ENCODE data around the gene ANKK1. TPM values are rescaled to one million over a fixed set of nuclear protein-coding genes. Genes with fewer than 3 reads are reported as not detected.

The ANKK1 gene
- total RNA-seq, 2 experiments from 2014 or later = not detected

- Mint-ChIP-seq H3K9me3 (no peaks in the 10 kb centered on the region), H3K4me3 (no peak overlapping the region), H3K27me3 (no peaks in the 10 kb centered on the region), H3K36me3 (ENCODE audit: low read depth) (no peaks in the 10 kb centered on the region), H3K4me1 (no peaks in the 10 kb centered on the region), H3K27ac (no peak overlapping the region)
- DNase-seq = no peak
- ChIA-PET CTCF (no interaction called here), POLR2A (no interaction called here)
Measured at GRCh38 chr11:113392236-113392921, 4.8 kb downstream of the ANKK1 start.

- Mint-ChIP-seq H3K27ac (no peak overlapping the region), H3K9me3 (no peaks in the 10 kb centered on the region), H3K27me3 (no peaks in the 10 kb centered on the region), H3K4me1 (no peaks in the 10 kb centered on the region), H3K4me3 (no peak overlapping the region), H3K36me3 (ENCODE audit: low read depth) (no peaks in the 10 kb centered on the region)
- no peak for DNase-seq
- ChIA-PET CTCF (no interaction called here), POLR2A (no interaction called here)
Measured at GRCh38 chr11:113393501-113393985, 6.0 kb downstream of the ANKK1 start.

DNA sequence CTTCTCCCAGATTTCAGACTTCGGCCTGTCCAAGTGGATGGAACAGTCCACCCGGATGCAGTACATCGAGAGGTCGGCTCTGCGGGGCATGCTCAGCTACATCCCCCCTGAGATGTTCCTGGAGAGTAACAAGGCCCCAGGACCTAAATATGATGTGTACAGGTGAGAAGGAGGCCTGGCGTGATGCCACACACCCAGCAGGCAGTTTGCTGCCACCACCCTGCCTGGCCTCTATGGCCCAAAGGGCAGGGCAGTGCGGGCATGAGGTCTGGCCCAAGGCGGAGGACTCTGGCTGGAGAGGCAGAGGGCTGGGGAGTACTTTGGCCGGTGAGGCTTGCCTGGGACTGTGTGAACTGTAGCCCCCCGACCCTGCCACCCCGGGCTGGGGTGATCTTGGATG is 7.3 kb downstream of the ANKK1 start:
- no peaks in the 10 kb centered on the region for H3K36me3 Mint-ChIP-seq (ENCODE audit: low read depth)
- ChIA-PET POLR2A (no interaction called here), CTCF (no interaction called here)
- H3K4me1 Mint-ChIP-seq = no peaks in the 10 kb centered on the region
- no peak for DNase-seq
- no peak overlapping the region for H3K4me3 Mint-ChIP-seq
- H3K27ac Mint-ChIP-seq = no peak overlapping the region
- H3K9me3 Mint-ChIP-seq = no peaks in the 10 kb centered on the region
- H3K27me3 Mint-ChIP-seq = no peaks in the 10 kb centered on the region

- Mint-ChIP-seq H3K9me3 (no peaks in the 10 kb centered on the region), H3K4me1 (no peaks in the 10 kb centered on the region), H3K36me3 (ENCODE audit: low read depth) (no peaks in the 10 kb centered on the region), H3K4me3 (no peak overlapping the region), H3K27ac (no peak overlapping the region), H3K27me3 (no peaks in the 10 kb centered on the region)
- CTCF ChIA-PET = no interaction called here
- DNase-seq = no peak
- POLR2A ChIA-PET = no interaction called here
Measured at GRCh38 chr11:113395782-113396336, 8.3 kb downstream of the ANKK1 start.

- DNase-seq = no peak
- Mint-ChIP-seq H3K36me3 (ENCODE audit: low read depth) (no peaks in the 10 kb centered on the region), H3K9me3 (no peaks in the 10 kb centered on the region), H3K27me3 (no peaks in the 10 kb centered on the region), H3K27ac (no peak overlapping the region), H3K4me1 (no peaks in the 10 kb centered on the region), H3K4me3 (no peak overlapping the region)
- POLR2A ChIA-PET = no interaction called here
- CTCF ChIA-PET = no interaction called here
Measured at GRCh38 chr11:113396690-113397089, 9.1 kb downstream of the ANKK1 start.

DNA sequence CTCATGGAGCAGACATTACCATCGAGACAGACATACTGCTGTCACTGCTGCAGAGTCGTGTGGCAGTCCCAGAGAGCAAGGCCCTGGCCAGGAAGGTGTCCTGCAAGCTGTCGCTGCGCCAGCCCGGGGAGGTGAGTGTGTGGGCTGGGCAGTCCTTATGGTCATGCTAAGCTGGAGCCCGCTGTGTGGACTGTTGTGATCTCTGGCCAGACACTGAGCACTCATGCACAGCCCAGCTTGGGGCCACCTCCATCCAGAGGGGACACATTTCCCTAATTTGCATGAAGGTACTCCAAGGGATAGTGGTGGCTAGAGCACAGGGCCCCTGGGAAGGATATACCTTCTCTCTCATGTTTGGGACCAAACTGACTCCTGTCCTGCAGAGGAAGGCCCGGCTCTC is 9.6 kb downstream of the ANKK1 start:
- CTCF ChIA-PET = no interaction called here
- Mint-ChIP-seq H3K9me3 (no peaks in the 10 kb centered on the region), H3K27ac (no peak overlapping the region), H3K27me3 (no peaks in the 10 kb centered on the region), H3K4me3 (no peak overlapping the region), H3K4me1 (no peaks in the 10 kb centered on the region), H3K36me3 (ENCODE audit: low read depth) (no peaks in the 10 kb centered on the region)
- POLR2A ChIA-PET = no interaction called here
- DNase-seq = no peak

DNA sequence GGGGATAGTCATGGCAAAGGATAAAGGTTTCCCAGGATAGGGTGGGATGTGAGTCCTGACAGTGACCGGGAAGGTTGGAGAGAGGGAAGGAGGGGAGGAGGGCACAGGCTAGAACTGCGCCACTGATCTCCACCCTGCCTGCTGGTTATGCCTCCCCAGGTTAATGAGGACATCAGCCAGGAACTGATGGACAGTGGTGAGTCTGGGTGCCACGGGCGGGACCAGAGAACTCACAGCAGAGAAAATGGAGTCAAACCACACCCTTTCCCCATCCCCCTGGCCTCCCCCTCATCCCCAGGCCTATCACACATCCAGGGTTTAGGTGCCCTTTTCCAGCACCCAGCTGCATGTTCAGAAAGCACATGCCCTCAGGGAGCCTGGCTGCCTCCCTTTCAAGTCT is 10.2 kb downstream of the ANKK1 start:
- Mint-ChIP-seq H3K4me3 (no peak overlapping the region), H3K4me1 (no peaks in the 10 kb centered on the region), H3K36me3 (ENCODE audit: low read depth) (no peaks in the 10 kb centered on the region), H3K27ac (no peak overlapping the region), H3K9me3 (no peaks in the 10 kb centered on the region), H3K27me3 (no peaks in the 10 kb centered on the region)
- DNase-seq = no peak
- ChIA-PET CTCF (no interaction called here), POLR2A (no interaction called here)

DNA sequence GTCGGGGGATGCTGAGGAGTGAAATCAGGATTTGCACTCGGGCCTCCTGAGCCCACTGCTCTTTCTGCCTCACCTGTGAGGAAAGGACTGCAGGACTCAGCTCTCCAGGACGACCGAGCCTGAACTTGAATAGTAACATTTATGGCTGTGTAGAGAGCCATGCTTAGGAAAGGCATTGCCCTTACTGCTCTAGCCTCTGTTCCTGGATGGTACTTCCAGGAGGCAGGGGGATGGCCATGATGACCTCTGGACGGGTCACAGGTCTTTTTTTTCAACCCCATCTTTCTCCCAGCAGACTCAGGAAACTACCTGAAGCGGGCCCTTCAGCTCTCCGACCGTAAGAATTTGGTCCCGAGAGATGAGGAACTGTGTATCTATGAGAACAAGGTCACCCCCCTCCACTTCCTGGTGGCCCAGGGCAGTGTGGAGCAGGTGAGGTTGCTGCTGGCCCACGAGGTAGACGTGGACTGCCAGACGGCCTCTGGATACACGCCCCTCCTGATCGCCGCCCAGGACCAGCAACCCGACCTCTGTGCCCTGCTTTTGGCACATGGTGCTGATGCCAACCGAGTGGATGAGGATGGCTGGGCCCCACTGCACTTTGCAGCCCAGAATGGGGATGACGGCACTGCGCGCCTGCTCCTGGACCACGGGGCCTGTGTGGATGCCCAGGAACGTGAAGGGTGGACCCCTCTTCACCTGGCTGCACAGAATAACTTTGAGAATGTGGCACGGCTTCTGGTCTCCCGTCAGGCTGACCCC is 11.3 kb downstream of the ANKK1 start:
- H3K36me3 Mint-ChIP-seq (ENCODE audit: low read depth) = no peaks in the 10 kb centered on the region
- H3K27ac Mint-ChIP-seq = no peak overlapping the region
- ChIA-PET POLR2A (no interaction called here), CTCF (no interaction called here)
- H3K4me3 Mint-ChIP-seq = no peak overlapping the region
- no peak for DNase-seq
- H3K27me3 Mint-ChIP-seq = peaks cover 3% of the 10 kb centered on the region
- no peaks in the 10 kb centered on the region for H3K4me1 Mint-ChIP-seq
- H3K9me3 Mint-ChIP-seq = no peaks in the 10 kb centered on the region

DNA sequence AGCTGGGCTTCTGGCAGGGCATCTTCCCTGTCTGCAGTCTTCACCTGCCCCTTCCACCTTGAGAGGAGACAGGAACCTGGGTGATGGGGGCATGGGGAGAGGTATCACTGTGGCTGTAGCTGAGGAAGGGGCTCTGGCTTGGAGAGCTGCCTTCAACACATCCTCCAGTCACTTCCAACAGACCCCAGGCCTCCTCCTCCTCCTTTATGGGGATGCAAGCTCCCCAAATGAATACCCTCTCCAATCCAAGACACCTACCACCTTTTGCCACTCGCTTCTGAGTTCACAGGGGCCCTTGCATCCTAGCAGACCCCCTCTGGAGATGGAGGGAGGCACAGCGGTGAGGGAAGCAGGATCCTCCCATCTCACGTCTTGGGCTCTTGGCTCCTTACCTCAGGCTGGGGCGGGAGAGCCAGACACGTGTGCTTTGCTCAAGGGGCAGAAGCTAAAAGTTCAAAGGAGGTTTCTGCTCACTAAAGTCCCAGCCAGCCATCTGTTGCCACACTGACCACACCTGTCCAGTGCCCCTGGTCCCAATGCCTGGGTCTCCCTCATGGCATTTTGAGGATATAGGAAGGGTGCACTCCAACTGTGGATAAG is 13.2 kb downstream of the ANKK1 start:
- no peaks in the 10 kb centered on the region for H3K4me1 Mint-ChIP-seq
- no peaks in the 10 kb centered on the region for H3K36me3 Mint-ChIP-seq (ENCODE audit: low read depth)
- DNase-seq = no peak
- CTCF ChIA-PET = no interaction called here
- POLR2A ChIA-PET = no interaction called here
- peaks cover 7% of the 10 kb centered on the region for H3K27me3 Mint-ChIP-seq
- no peak overlapping the region for H3K4me3 Mint-ChIP-seq
- H3K27ac Mint-ChIP-seq = no peak overlapping the region
- no peaks in the 10 kb centered on the region for H3K9me3 Mint-ChIP-seq

DNA sequence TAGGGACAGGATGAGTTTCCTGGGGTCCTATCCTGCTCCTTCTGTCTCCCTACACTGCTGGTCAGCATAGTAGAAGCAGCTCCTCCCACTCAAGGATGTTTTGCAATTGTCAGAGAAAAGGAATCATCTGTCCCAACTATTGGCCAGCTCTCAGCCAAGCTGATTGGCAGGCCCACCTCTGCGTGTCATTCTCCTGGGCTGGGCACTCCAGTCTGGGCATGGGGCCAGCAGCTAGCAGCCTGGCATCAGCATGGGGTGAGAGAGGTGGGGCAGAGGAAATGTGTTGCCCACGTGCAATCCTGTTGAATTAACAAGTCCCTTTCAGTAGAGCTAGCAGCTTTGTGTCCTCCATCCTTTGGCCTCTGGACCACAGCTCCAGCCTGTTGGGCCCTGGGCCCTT is 14.1 kb downstream of the ANKK1 start:
- POLR2A ChIA-PET = no interaction called here
- no peak overlapping the region for H3K4me3 Mint-ChIP-seq
- H3K27me3 Mint-ChIP-seq = peaks cover 7% of the 10 kb centered on the region
- no peaks in the 10 kb centered on the region for H3K4me1 Mint-ChIP-seq
- no peak for DNase-seq
- H3K36me3 Mint-ChIP-seq (ENCODE audit: low read depth) = no peaks in the 10 kb centered on the region
- no peak overlapping the region for H3K27ac Mint-ChIP-seq
- no peaks in the 10 kb centered on the region for H3K9me3 Mint-ChIP-seq
- CTCF ChIA-PET = no interaction called here

- POLR2A ChIA-PET = no interaction called here
- CTCF ChIA-PET = no interaction called here
- no peak for DNase-seq
- H3K27me3 Mint-ChIP-seq = peaks cover 7% of the 10 kb centered on the region
- no peaks in the 10 kb centered on the region for H3K9me3 Mint-ChIP-seq
- H3K4me1 Mint-ChIP-seq = no peaks in the 10 kb centered on the region
- no peak overlapping the region for H3K27ac Mint-ChIP-seq
- H3K4me3 Mint-ChIP-seq = no peak overlapping the region
- H3K36me3 Mint-ChIP-seq (ENCODE audit: low read depth) = no peaks in the 10 kb centered on the region
Measured at GRCh38 chr11:113404859-113405430, 17.4 kb downstream of the ANKK1 start.

DNA sequence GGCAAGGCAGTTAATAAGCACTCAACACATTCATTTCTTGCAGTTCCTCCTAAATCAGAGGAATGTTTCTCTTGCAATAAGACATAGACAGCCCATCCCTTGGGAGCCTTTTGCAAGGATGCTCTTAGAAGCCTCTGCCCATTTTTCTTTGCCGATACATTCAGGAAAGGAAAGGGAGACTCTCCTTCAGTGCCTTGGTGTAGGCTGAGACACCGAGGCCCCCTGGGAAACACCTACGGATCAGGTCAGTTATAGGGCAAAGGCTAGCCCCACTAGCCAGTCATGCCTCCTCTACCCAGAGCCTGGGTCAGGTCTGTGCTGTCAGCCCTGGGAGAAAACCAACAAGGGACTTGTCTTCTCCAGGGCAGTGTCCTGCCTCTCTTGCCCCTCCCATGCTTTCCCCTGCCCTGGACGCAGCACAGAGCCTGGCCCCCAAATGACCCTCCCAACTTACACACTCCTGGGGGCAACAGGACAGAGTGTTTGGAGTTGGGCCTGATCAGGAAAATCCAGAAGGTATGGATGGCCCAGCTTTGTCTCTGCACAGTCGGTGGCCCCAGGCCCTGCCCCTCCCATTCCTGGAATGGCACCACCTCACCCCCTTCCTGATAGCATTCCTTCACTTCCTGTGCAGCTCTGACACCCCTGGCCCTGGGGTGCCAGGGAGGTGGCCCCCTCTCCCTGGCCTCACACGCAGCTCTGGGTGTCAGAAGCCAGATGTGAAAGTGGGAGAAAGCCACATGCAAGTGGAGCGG is 18.3 kb downstream of the ANKK1 start:
- no peaks in the 10 kb centered on the region for H3K4me1 Mint-ChIP-seq
- DNase-seq = no peak
- no peaks in the 10 kb centered on the region for H3K9me3 Mint-ChIP-seq
- no peaks in the 10 kb centered on the region for H3K36me3 Mint-ChIP-seq (ENCODE audit: low read depth)
- no peak overlapping the region for H3K27ac Mint-ChIP-seq
- CTCF ChIA-PET = no interaction called here
- no peak overlapping the region for H3K4me3 Mint-ChIP-seq
- POLR2A ChIA-PET = no interaction called here
- H3K27me3 Mint-ChIP-seq = peaks cover 7% of the 10 kb centered on the region

DNA sequence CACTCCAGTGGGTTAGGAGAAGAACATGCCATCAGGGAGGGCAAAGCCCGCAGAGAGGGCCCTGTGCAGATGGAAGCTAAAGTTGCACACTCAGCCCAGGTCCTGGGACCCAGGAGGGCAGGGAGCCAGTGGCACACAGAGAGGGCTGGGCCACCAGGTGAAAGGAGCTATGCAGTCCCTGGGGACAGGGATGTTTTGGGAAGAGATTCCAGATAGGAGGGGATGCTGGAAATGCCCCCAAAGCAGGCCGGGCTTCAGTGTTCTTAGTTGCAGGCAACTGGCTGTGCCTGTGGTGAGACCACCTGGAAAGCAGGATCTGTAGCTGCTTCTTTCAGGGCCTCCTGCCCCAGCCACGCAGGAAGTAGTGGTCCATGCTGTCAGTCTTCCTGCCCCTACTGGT is 19.6 kb downstream of the ANKK1 start:
- ChIA-PET POLR2A (no interaction called here), CTCF (interaction anchor here (0.6 kb wide), 1 partner anchor 502 kb away, joined by 3 read pairs; no protein-coding TSS in a partner anchor)
- Mint-ChIP-seq H3K27ac (no peak overlapping the region), H3K9me3 (no peaks in the 10 kb centered on the region), H3K36me3 (ENCODE audit: low read depth) (no peaks in the 10 kb centered on the region), H3K4me3 (no peak overlapping the region), H3K27me3 (peaks cover 7% of the 10 kb centered on the region), H3K4me1 (no peaks in the 10 kb centered on the region)
- no peak for DNase-seq

Data from activated CD4-positive, alpha-beta memory T cell treated with anti-CD3 and anti-CD28 coated beads, Interleukin-2, amount 10 ng/mL, durations not matched to agents 7 days and 5 days (primary cell).